ENCODE data around the gene IL12RB1. TPM values are rescaled to one million over a fixed set of nuclear protein-coding genes. Genes with fewer than 3 reads are reported as not detected.

Gene IL12RB1
- total and polyA plus RNA-seq, 11 donors, result 0.19 to 8.1 (median 0.55) TPM; not detected in 2

DNA sequence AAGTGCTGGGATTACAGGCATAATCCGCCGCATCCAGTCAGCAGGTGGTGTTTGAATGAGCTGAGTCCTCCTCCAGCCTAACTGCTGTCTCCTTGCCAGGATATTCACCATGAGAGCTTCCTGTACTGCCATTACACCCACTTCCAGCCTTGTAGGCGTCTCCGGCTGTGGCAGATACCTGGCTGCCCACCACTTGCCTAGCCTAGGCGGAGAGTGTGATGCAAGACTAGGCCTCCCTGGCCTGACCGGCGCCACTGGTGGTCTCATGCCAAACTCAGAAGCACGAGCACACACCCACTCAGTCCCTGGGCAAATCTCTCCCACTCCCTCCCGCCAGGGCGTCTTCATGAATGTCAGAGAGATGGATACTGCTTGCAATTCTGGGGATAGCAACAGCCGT is 16.6 kb downstream of the IL12RB1 start:
- H3K27me3 ChIP-seq, result peaks cover 0 to 22% (median 0%) of the 10 kb centered on the region in 9 donors
- H3K9me3 ChIP-seq, result no peaks in the 10 kb centered on the region
- no peak for ATAC-seq
- no peak for DNase-seq
- no peak overlapping the region for H3K4me3 ChIP-seq
- intact Hi-C loops (cut with DNase I), result no loop called here
- no peak overlapping the region for H3K27ac ChIP-seq
- TF ChIP-seq POLR2A (IDR thresholded peaks at IDR 0.05), result no peak
- H3K36me3 ChIP-seq, result peaks cover 0 to 38% (median 0%) of the 10 kb centered on the region in 9 donors
- WGBS, 4 donors, result 66 to 83% (median 69%) methylated on average over 9 to 11 of the region's 11 CpGs
- no peaks in the 10 kb centered on the region for H3K4me1 ChIP-seq

DNA sequence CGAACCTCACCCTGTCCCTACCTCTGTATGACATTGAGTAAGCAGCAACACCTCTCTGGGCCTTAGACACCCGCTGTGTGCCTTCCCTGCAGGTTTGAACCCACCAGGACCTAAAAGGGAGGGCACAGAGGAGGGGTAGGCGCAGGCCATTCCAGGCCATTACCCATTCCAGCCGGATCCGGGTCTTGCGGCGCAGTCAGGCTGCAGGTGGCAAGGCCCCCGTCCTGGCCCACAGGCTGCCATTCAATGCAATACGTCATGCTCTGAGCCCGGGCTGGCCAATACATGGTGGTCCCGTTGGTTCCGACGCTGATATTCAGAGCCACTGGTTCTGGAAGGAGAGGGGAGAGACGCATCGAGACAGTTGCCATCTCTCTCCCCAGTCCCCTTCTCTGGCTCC is 17.4 kb downstream of the IL12RB1 start:
- peaks cover 0 to 38% (median 0%) of the 10 kb centered on the region in 9 donors for H3K36me3 ChIP-seq
- H3K9me3 ChIP-seq, result no peaks in the 10 kb centered on the region
- no peak for TF ChIP-seq POLR2A (IDR thresholded peaks at IDR 0.05)
- H3K27me3 ChIP-seq, result peaks cover 0 to 24% (median 0%) of the 10 kb centered on the region in 9 donors
- DNase-seq (no peak), ATAC-seq (no peak)
- intact Hi-C loops (cut with DNase I), result no loop called here
- no peaks in the 10 kb centered on the region for H3K4me1 ChIP-seq
- no peak overlapping the region for H3K27ac ChIP-seq
- H3K4me3 ChIP-seq, result no peak overlapping the region
- 73 to 86% (median 79%) methylated on average over 9 to 15 of the region's 15 CpGs for WGBS, 4 donors

DNA sequence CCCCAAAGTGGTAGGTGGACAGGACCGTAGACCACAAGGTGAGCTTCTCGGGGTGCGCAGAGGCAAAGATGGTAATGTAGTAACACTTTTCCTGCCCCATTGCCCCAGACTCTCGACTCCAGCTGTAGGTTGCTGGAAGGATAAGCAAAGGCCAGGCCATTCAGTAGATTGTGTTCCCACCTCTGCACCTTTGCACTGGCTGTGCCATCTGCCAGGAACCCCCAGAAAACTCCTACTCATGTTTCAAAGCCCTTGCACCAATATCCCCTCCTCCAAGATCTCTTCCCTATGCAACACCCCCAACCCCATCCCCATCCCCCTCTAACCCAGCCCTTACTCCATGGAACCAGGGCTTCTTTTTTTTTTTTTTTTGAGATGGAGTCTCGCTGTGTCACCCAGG is 18.3 kb downstream of the IL12RB1 start:
- no peak for TF ChIP-seq POLR2A (IDR thresholded peaks at IDR 0.05)
- TF ChIP-seq, protein P1, sequence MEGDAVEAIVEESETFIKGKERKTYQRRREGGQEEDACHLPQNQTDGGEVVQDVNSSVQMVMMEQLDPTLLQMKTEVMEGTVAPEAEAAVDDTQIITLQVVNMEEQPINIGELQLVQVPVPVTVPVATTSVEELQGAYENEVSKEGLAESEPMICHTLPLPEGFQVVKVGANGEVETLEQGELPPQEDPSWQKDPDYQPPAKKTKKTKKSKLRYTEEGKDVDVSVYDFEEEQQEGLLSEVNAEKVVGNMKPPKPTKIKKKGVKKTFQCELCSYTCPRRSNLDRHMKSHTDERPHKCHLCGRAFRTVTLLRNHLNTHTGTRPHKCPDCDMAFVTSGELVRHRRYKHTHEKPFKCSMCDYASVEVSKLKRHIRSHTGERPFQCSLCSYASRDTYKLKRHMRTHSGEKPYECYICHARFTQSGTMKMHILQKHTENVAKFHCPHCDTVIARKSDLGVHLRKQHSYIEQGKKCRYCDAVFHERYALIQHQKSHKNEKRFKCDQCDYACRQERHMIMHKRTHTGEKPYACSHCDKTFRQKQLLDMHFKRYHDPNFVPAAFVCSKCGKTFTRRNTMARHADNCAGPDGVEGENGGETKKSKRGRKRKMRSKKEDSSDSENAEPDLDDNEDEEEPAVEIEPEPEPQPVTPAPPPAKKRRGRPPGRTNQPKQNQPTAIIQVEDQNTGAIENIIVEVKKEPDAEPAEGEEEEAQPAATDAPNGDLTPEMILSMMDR (IDR thresholded peaks at IDR 0.05), result no peak

DNA sequence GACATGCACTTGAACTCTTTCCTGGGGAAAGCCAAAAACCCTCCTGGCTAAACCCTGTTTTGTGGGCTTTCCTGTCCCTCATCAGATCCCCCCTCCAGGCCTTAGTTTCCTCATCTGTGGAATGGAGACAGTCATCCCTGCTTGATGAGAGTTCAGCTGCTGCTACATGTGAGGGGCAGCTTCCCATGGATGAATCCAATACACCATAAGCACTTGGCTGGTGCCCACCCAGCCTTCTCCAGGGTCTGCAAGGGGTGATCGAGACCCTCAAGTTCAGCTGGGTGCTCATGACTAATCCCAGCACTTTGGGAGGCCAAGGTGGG is 21.6 kb downstream of the IL12RB1 start:
- intact Hi-C loops (cut with DNase I), result no loop called here
- Histone ChIP-seq H3K4me3 (no peak overlapping the region), H3K27ac (no peak overlapping the region), H3K27me3 (peaks cover 0 to 21% (median 0%) of the 10 kb centered on the region in 9 donors), H3K4me1 (no peaks in the 10 kb centered on the region), H3K36me3 (peaks cover 0 to 12% (median 0%) of the 10 kb centered on the region in 9 donors), H3K9me3 (no peaks in the 10 kb centered on the region)
- no peak for ATAC-seq
- 71 to 89% (median 87%) methylated on average over 1 of the region's 1 CpG for WGBS, 4 donors
- no peak for TF ChIP-seq POLR2A (IDR thresholded peaks at IDR 0.05)
- TF ChIP-seq, protein P1 (IDR thresholded peaks at IDR 0.05), result no peak
- DNase-seq, result no peak

More for the DNA sequence above, 18.3 kb downstream of the IL12RB1 start:
- DNase-seq (no peak), ATAC-seq (no peak)
- Histone ChIP-seq H3K4me3 (no peak overlapping the region), H3K27ac (no peak overlapping the region), H3K27me3 (peaks cover 0 to 28% (median 0%) of the 10 kb centered on the region in 9 donors), H3K9me3 (no peaks in the 10 kb centered on the region), H3K36me3 (peaks cover 0 to 33% (median 0%) of the 10 kb centered on the region in 9 donors), H3K4me1 (no peaks in the 10 kb centered on the region)
- intact Hi-C loops (cut with DNase I), result no loop called here
- WGBS, 4 donors, result 87 to 96% (median 91%) methylated on average over 5 of the region's 5 CpGs

DNA sequence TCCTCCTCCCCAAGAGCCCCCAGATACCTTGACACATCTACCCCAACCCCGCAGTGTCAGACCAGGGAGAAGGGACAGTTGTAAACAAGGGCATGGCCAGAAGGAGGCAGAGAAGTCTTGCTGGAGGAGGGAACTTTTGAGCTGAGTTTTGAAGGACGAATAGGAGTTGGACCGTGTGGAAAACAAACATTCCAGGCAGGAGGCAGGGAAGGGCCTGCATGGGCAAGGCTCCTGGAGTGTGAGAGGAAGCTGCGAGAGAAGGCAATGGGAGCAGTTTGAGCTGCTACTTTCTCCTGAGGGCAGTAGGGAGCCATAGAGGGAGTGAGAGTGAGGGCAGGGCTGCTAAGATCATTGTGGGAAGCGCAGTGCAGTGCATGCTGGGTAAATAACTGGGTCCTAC is 23.3 kb downstream of the IL12RB1 start:
- intact Hi-C loops (cut with DNase I), result no loop called here
- H3K4me1 ChIP-seq, result peaks cover 0 to 4% (median 3%) of the 10 kb centered on the region in 12 donors
- H3K36me3 ChIP-seq, result no peaks in the 10 kb centered on the region
- no peak for DNase-seq
- ATAC-seq, result no peak
- no peak overlapping the region for H3K4me3 ChIP-seq
- H3K27me3 ChIP-seq, result peaks cover 0 to 12% (median 0%) of the 10 kb centered on the region in 9 donors
- 73 to 82% (median 76%) methylated on average over 5 of the region's 5 CpGs for WGBS, 4 donors
- no peaks in the 10 kb centered on the region for H3K9me3 ChIP-seq
- no peak overlapping the region for H3K27ac ChIP-seq
- no peak for TF ChIP-seq POLR2A (IDR thresholded peaks at IDR 0.05)
- TF ChIP-seq, protein P1 (IDR thresholded peaks at IDR 0.05), result no peak

All from heart left ventricle (tissue), 16 donors.